SK-N-SH (cell line): Measurements from ENCODE around the gene MZF1.

Source experiments
- CHD2 ChIP-seq: fragments of 150-350 bp; IDR thresholded peaks from 2 replicates; pipeline ENCODE4 v1.6.1; 2018; ENCODE audit warnings: low read length; ENCODE audit not compliant: partially characterized antibody
- CTCF ChIP-seq: fragments of 200-600 bp; sonication (generic); IDR thresholded peaks from 2 replicates; pipeline ENCODE4 v1.6.1; 2017; ENCODE audit warnings: antibody characterized with exemption, mild to moderate bottlenecking, moderate library complexity
- EP300 ChIP-seq, 2 experiments: IDR thresholded peaks; 2 replicates each; pipeline versions ENCODE4 v1.4.0 to v1.6.1; 2012; ENCODE audit warnings: borderline replicate concordance in 1 of 2, low read depth in 1 of 2, low read length in 1 of 2
- IRF3 ChIP-seq: fragments of 150-350 bp; IDR thresholded peaks from 2 replicates; pipeline ENCODE4 v1.6.1; 2016; ENCODE audit warnings: mild to moderate bottlenecking, low read depth, low read length
- MEF2A ChIP-seq: IDR thresholded peaks from 2 replicates; pipeline ENCODE4 v1.4.0; 2012; ENCODE audit warnings: low read depth, borderline replicate concordance
- POLR2AphosphoS5 ChIP-seq: IDR thresholded peaks from 2 replicates; pipeline ENCODE4 v1.6.1; 2012; ENCODE audit warnings: low read depth, low read length
- RCOR1 ChIP-seq: fragments of 150-350 bp; IDR thresholded peaks from 2 replicates; pipeline ENCODE4 v1.6.1; 2017; ENCODE audit warnings: antibody characterized with exemption, low read length
- SMC3 ChIP-seq: IDR thresholded peaks from 2 replicates; pipeline ENCODE4 v1.6.1; 2012; ENCODE audit warnings: low read depth, low read length, improper control_type of control experiment

GRCh38 chr19:58518256-58519086, 54.7 kb downstream of the MZF1 start:
- TF ChIP-seq RCOR1 (no peak), IRF3 (no peak), SMC3 (no peak), MEF2A (no peak), CHD2 (no peak), EP300 (IDR thresholded peaks at IDR 0.05; ENCODE audit: borderline replicate concordance in 1 of 2, low read depth in 1 of 2, low read length in 1 of 2) (no peak), POLR2AphosphoS5 (no peak), CTCF (peak; percentile 49; the same call in 1 of the 2 replicates)
